GM10248 (cell line): ENCODE data around the gene BAX.

Experiments
- CTCF ChIA-PET: fragments of 300-600 bp; sonication (Branson Sonifier 250); formaldehyde crosslinking; extraction: SDS; loops from one replicate; lab custom pipeline; 2021; ENCODE audit warnings: antibody characterized with exemption; lab: Yijun Ruan, JAX
- POLR2A ChIA-PET: fragments of 350-650 bp; sonication (Branson Sonifier 250); formaldehyde crosslinking; extraction: SDS; loops from one replicate; lab custom pipeline; 2020; ENCODE audit warnings: antibody characterized with exemption; lab: Yijun Ruan, JAX
- DNase-seq: peaks from one replicate; pipeline ENCODE4 v3.0.0; 2012; ENCODE audit errors: extremely low spot score
- CTCF ChIP-seq: IDR thresholded peaks from 2 replicates; pipeline ENCODE4 v1.5.1; 2012; ENCODE audit warnings: mild to moderate bottlenecking, low read depth; ENCODE audit errors: extremely low read depth, missing control alignments, control extremely low read depth

Gene BAX

GRCh38 chr19:48967346-48968178 lies 12.9 kb downstream of the BAX start:
- TF ChIP-seq CTCF, result no peak
- POLR2A ChIA-PET, result interaction anchor here (0.6 to 3.8 kb wide), 13 partner anchors 8 to 633 kb away, joined by 3 to 67 read pairs (median 4); partner anchors contain the start of genes GYS1, NUCB1, PPP1R15A and RUVBL2
- DNase-seq, result no peak
- CTCF ChIA-PET, result interaction anchor here (1.0 to 3.1 kb wide), 8 partner anchors 10 to 179 kb away, joined by 3 to 27 read pairs (median 6); partner anchors contain the start of genes GYS1, HSD17B14 and RUVBL2

GRCh38 chr19:48968179-48968661 lies 13.5 kb downstream of the BAX start:
- CTCF ChIA-PET, result interaction anchor here (1.0 to 6.3 kb wide), 8 partner anchors 9 to 180 kb away, joined by 3 to 53 read pairs (median 8); partner anchors contain the start of genes GYS1 and RUVBL2
- POLR2A ChIA-PET, result interaction anchor here (0.6 to 3.8 kb wide), 11 partner anchors 8 to 634 kb away, joined by 3 to 67 read pairs (median 6); partner anchors contain the start of genes GYS1, NUCB1, PPP1R15A and RUVBL2
- DNase-seq, result no peak
- TF ChIP-seq CTCF, result no peak

GRCh38 chr19:48968813-48969218 lies 14.1 kb downstream of the BAX start:
- CTCF ChIA-PET, result interaction anchor here (2.2 to 6.3 kb wide), 4 partner anchors 23 to 181 kb away, joined by 6 to 53 read pairs (median 20); partner anchors contain the start of genes GYS1 and RUVBL2
- DNase-seq, result no peak
- POLR2A ChIA-PET, result interaction anchor here (0.6 to 2.9 kb wide), 5 partner anchors 11 to 798 kb away, joined by 3 to 16 read pairs (median 4); partner anchors contain the start of gene AP2A1
- TF ChIP-seq CTCF, result no peak

- CTCF ChIA-PET, result interaction anchor here (0.6 to 6.3 kb wide), 21 partner anchors 12 to 324 kb away, joined by 3 to 53 read pairs (median 8); partner anchors contain the start of genes BAX, BCAT2, CA11 and GYS1
- POLR2A ChIA-PET, result interaction anchor here (0.6 to 1.7 kb wide), 7 partner anchors 10 to 797 kb away, joined by 3 to 10 read pairs (median 4); partner anchors contain the start of gene AP2A1
- TF ChIP-seq CTCF, result no peak
- no peak for DNase-seq
Observed at GRCh38 chr19:48969276-48970138, 14.8 kb downstream of the BAX start.

GRCh38 chr19:48970139-48970766 lies 15.6 kb downstream of the BAX start:
- no peak for DNase-seq
- ChIA-PET CTCF (interaction anchor here (0.6 to 6.3 kb wide), 46 partner anchors 8 to 324 kb away, joined by 3 to 53 read pairs (median 4); partner anchors contain the start of genes BAX, BCAT2, CA11 and DHDH), POLR2A (interaction anchor here (0.6 to 1.7 kb wide), 9 partner anchors 8 to 149 kb away, joined by 3 to 10 read pairs (median 4); no protein-coding TSS in a partner anchor)
- TF ChIP-seq CTCF, result no peak
